ENCODE data around the gene COL25A1. TPM values are rescaled to one million over a fixed set of nuclear protein-coding genes. Genes with fewer than 3 reads are reported as not detected.
"Not testable (repeated sequence)": the region's sequence is repeated elsewhere in the genome, so short reads cannot be mapped to it uniquely, and the experiment has no call there.

The COL25A1 gene
- total RNA-seq, 1 donor from 2014 or later = 10.4 TPM

GRCh38 chr4:108877821-108878220, 424.6 kb downstream of the COL25A1 start:
- Mint-ChIP-seq H3K9me3 (ENCODE audit: unreplicated experiment) (no peaks in the 10 kb centered on the region), H3K4me1 (ENCODE audit: low read depth, unreplicated experiment) (peaks cover 51% of the 10 kb centered on the region), H3K4me3 (ENCODE audit: unreplicated experiment) (no peak overlapping the region), H3K27ac (ENCODE audit: unreplicated experiment) (peak overlapping the region; percentile 11), H3K36me3 (ENCODE audit: low read depth, unreplicated experiment) (no peaks in the 10 kb centered on the region), H3K27me3 (ENCODE audit: low read depth, unreplicated experiment) (no peaks in the 10 kb centered on the region)
- Histone ChIP-seq H3K4me2 (ENCODE audit: low read length) (no peak overlapping the region), H3K79me2 (ENCODE audit: insufficient read depth, low read length) (no peaks in the 10 kb centered on the region), H3K4me3 (ENCODE audit: insufficient read depth, low read depth, low read length) (no peak overlapping the region), H3K4me1 (ENCODE audit: insufficient read depth, low read length) (peaks cover 33% of the 10 kb centered on the region), H4K20me1 (ENCODE audit: insufficient read depth, low read length) (no peaks in the 10 kb centered on the region), H3K9ac (ENCODE audit: low read length) (no peak overlapping the region), H3K36me3 (ENCODE audit: insufficient read depth, low read length) (no peaks in the 10 kb centered on the region), H3K27ac (ENCODE audit: low read depth, low read length) (no peak overlapping the region), H3K9me3 (ENCODE audit: insufficient read depth, low read depth, low read length) (no peaks in the 10 kb centered on the region), H2AFZ (ENCODE audit: low read depth, low read length) (no peak overlapping the region), H3K27me3 (ENCODE audit: insufficient read depth, low read length) (no peaks in the 10 kb centered on the region)
- DNase-seq (ENCODE audit: low read depth) (peak; percentile 30), FAIRE-seq (no peak)
- TF ChIP-seq CTCF (IDR thresholded peaks at IDR 0.05; ENCODE audit: insufficient read depth, low read depth, low read length) (no peak), EZH2 (IDR thresholded peaks at IDR 0.05; ENCODE audit: insufficient read depth, low read length) (no peak)

GRCh38 chr4:108874806-108875205, 427.7 kb downstream of the COL25A1 start:
- DNase-seq (ENCODE audit: low read depth) (no peak), FAIRE-seq (no peak)
- Histone ChIP-seq H3K79me2 (ENCODE audit: insufficient read depth, low read length) (no peaks in the 10 kb centered on the region), H2AFZ (ENCODE audit: low read depth, low read length) (no peak overlapping the region), H3K9me3 (ENCODE audit: insufficient read depth, low read depth, low read length) (no peaks in the 10 kb centered on the region), H3K27ac (ENCODE audit: low read depth, low read length) (no peak overlapping the region), H3K4me2 (ENCODE audit: low read length) (no peak overlapping the region), H3K4me1 (ENCODE audit: insufficient read depth, low read length) (peaks cover 13% of the 10 kb centered on the region), H3K4me3 (ENCODE audit: insufficient read depth, low read depth, low read length) (no peak overlapping the region), H3K27me3 (ENCODE audit: insufficient read depth, low read length) (no peaks in the 10 kb centered on the region), H3K9ac (ENCODE audit: low read length) (no peak overlapping the region), H3K36me3 (ENCODE audit: insufficient read depth, low read length) (no peaks in the 10 kb centered on the region), H4K20me1 (ENCODE audit: insufficient read depth, low read length) (no peaks in the 10 kb centered on the region)
- no peak overlapping the region for H3K4me3 Mint-ChIP-seq (ENCODE audit: unreplicated experiment)
- peaks cover 29% of the 10 kb centered on the region for H3K4me1 Mint-ChIP-seq (ENCODE audit: low read depth, unreplicated experiment)
- H3K36me3 Mint-ChIP-seq (ENCODE audit: low read depth, unreplicated experiment) = no peaks in the 10 kb centered on the region
- TF ChIP-seq EZH2 (IDR thresholded peaks at IDR 0.05; ENCODE audit: insufficient read depth, low read length) (no peak), CTCF (IDR thresholded peaks at IDR 0.05; ENCODE audit: insufficient read depth, low read depth, low read length) (no peak)
- no peaks in the 10 kb centered on the region for H3K9me3 Mint-ChIP-seq (ENCODE audit: unreplicated experiment)
- H3K27me3 Mint-ChIP-seq (ENCODE audit: low read depth, unreplicated experiment) = no peaks in the 10 kb centered on the region
- no peak overlapping the region for H3K27ac Mint-ChIP-seq (ENCODE audit: unreplicated experiment)

GRCh38 chr4:108869970-108870369, 432.5 kb downstream of the COL25A1 start:
- not testable (repeated sequence) for H3K9ac ChIP-seq (ENCODE audit: low read length); H3K27me3 Mint-ChIP-seq (ENCODE audit: low read depth, unreplicated experiment); FAIRE-seq

More at GRCh38 chr4:108869970-108870369, 432.5 kb downstream of the COL25A1 start:
- H3K27ac Mint-ChIP-seq (ENCODE audit: unreplicated experiment); H3K4me3 Mint-ChIP-seq (ENCODE audit: unreplicated experiment); H3K4me3 ChIP-seq (ENCODE audit: insufficient read depth, low read depth, low read length); H3K36me3 ChIP-seq (ENCODE audit: insufficient read depth, low read length); H3K4me1 ChIP-seq (ENCODE audit: insufficient read depth, low read length); H3K27ac ChIP-seq (ENCODE audit: low read depth, low read length); H2AFZ ChIP-seq (ENCODE audit: low read depth, low read length); DNase-seq (ENCODE audit: low read depth); H3K9me3 ChIP-seq (ENCODE audit: insufficient read depth, low read depth, low read length); H3K4me1 Mint-ChIP-seq (ENCODE audit: low read depth, unreplicated experiment); H3K4me2 ChIP-seq (ENCODE audit: low read length); H4K20me1 ChIP-seq (ENCODE audit: insufficient read depth, low read length); H3K27me3 ChIP-seq (ENCODE audit: insufficient read depth, low read length); H3K9me3 Mint-ChIP-seq (ENCODE audit: unreplicated experiment); H3K79me2 ChIP-seq (ENCODE audit: insufficient read depth, low read length); H3K36me3 Mint-ChIP-seq (ENCODE audit: low read depth, unreplicated experiment): not testable (repeated sequence)

Measured in astrocyte (in vitro differentiated cells and primary cell).